Measurements from ENCODE around the gene ENTPD3.

DNA sequence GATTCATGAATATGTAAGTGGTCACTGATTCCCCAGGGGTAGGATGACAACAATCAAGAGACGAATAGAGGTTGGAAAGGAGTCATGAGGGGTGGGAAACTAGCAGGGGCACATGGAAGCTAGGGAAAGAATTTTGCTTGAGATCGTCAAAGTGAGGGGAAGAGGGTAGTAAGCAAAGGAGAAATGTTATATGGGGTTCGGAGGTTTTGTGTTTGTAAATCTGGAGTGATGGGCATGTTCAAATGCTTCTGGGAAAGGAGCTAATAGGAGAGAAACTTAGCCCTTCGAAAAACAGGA lies 78.1 kb downstream of the ENTPD3 start:
- no peak for TF ChIP-seq EZH2 (IDR thresholded peaks at IDR 0.05)
- TF ChIP-seq, protein P1, sequence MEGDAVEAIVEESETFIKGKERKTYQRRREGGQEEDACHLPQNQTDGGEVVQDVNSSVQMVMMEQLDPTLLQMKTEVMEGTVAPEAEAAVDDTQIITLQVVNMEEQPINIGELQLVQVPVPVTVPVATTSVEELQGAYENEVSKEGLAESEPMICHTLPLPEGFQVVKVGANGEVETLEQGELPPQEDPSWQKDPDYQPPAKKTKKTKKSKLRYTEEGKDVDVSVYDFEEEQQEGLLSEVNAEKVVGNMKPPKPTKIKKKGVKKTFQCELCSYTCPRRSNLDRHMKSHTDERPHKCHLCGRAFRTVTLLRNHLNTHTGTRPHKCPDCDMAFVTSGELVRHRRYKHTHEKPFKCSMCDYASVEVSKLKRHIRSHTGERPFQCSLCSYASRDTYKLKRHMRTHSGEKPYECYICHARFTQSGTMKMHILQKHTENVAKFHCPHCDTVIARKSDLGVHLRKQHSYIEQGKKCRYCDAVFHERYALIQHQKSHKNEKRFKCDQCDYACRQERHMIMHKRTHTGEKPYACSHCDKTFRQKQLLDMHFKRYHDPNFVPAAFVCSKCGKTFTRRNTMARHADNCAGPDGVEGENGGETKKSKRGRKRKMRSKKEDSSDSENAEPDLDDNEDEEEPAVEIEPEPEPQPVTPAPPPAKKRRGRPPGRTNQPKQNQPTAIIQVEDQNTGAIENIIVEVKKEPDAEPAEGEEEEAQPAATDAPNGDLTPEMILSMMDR (IDR thresholded peaks at IDR 0.05), result no peak

Measured in neural progenitor cell (in vitro differentiated cells).